ENCODE data around the gene FAM110D. TPM values are rescaled to one million over a fixed set of nuclear protein-coding genes. Genes with fewer than 3 reads are reported as not detected.
A peak's percentile ranks its signal among the peaks of the same experiment; 100 is the strongest.

Gene FAM110D
- total and polyA plus RNA-seq, 2 of the 8 experiments (the other 6 are each of a cell fraction or from before 2014, with no cell fraction given): 0.21 to 0.48 TPM

DNA sequence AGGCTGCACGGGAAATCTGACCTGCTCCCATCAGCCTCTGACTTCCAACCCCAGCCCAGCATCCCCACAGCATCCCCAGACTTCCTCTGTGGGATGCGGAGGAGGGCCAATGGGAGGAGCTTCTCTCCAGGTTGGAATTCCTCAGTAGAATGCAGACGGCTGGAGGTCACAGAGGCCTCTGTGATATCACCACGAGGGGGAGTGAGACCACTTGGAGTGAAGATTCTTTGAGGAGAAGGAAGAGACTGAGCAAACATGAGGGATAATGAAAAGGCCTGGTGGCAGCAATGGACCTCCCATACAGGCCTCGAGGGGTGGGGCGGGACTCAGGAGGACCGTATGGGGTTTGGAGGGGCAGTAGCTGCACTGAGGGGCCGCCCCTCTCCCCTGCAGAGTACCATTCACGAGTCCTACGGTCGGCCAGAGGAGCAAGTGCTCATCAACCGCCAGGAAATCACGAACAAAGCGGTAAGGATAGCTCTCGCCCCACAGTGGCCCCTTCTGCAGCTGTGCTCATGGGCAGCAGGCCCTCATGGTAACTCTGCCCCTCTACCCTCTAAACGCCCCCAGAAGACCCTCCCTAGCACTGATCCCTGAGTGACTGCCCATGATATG is 31.6 kb downstream of the FAM110D start, which contains the start of gene CATSPER4:
Gene CATSPER4, plus strand, starts transcription at position 230 of the 615 bp plus-strand sequence. Its CDS starts 26 bp downstream, at position 256.
- H4K8ac ChIP-seq (ENCODE audit: extremely low read depth, insufficient read depth, low read length): peak within 1 kb of the TSS; percentile 81
- peak within 1 kb of the TSS; percentile 67 for H4K91ac ChIP-seq (replicated peaks; ENCODE audit: insufficient read length, low read length)
- H3K36me3 ChIP-seq (ENCODE audit: control insufficient read depth in 2 of 4, insufficient read depth in 4 of 4, low read length in 3 of 4): peaks cover 0 to 10% (median 0%) of the 10 kb centered on the region in 4 experiments; a peak in 2 of 8 replicates
- H3K4me1 ChIP-seq (replicated peaks in 1 of 4; ENCODE audit: control insufficient read depth in 3 of 4, insufficient read depth in 4 of 4, low read length in 3 of 4): peaks cover 0 to 7% (median 2%) of the 10 kb centered on the region in 4 experiments; a peak in 3 of 7 replicates
- H3K14ac ChIP-seq (ENCODE audit: insufficient read length): no peak within 1 kb of the TSS
- no peaks in the 10 kb centered on the region; the same call in 1 of the 2 replicates for H3K23me2 ChIP-seq (ENCODE audit: low read depth, low read length)
- no peak within 1 kb of the TSS for H2BK120ac ChIP-seq (replicated peaks; ENCODE audit: low read depth, low read length)
- H3K9ac ChIP-seq (replicated peaks in 1 of 4; ENCODE audit: extremely low read depth in 1 of 4, low read depth in 3 of 4, low read length in 3 of 4): no peak within 1 kb of the TSS
- no peak within 1 kb of the TSS for H3K23ac ChIP-seq (ENCODE audit: insufficient read length)
- FAIRE-seq: peak; percentile 97
- 27% methylated on average over 16 of the region's 16 CpGs; no CpG with 5 or more reads in 1 of the 2 experiments for WGBS, 2 experiments (ENCODE audit: extremely low coverage in 1 of 2, insufficient coverage in 1 of 2, insufficient read length in 1 of 2, insufficient replicate concordance in 2 of 2, low coverage in 1 of 2, low lambda C conversion rate in 2 of 2, missing lambda C conversion rate in 1 of 2)
- CTCF ChIA-PET (ENCODE audit: partially characterized antibody): interaction anchor here (0.6 to 12.6 kb wide), 41 partner anchors 9 to 207 kb away, joined by 3 to 159 read pairs (median 5); partner anchors contain the start of genes C1orf232, CD52, CEP85 and CNKSR1
- H2BK5ac ChIP-seq (ENCODE audit: low read depth, low read length): 0 out of 2 replicates have a peak within 1 kb of the TSS, but pooled peaks have one; percentile 18
- no peak within 1 kb of the TSS for H3K4ac ChIP-seq (replicated peaks; ENCODE audit: insufficient read length, low read depth, low read length)
- H2BK20ac ChIP-seq (ENCODE audit: low read length): no peak within 1 kb of the TSS
- H2AFZ ChIP-seq (ENCODE audit: low read length): peak within 1 kb of the TSS; percentile 18; the same call in 1 of the 2 replicates
- no peak within 1 kb of the TSS for H4K5ac ChIP-seq (ENCODE audit: insufficient read length, low read depth, low read length)
- no peaks in the 10 kb centered on the region for H3K9me3 ChIP-seq (ENCODE audit: insufficient read depth in 2 of 2, low read depth in 1 of 2, low read length in 1 of 2)
- H3K27ac ChIP-seq (ENCODE audit: low read depth, low read length): no peak within 1 kb of the TSS
- 0 out of 2 replicates have a peak within 1 kb of the TSS, but pooled peaks have one; percentile 9 for H3K18ac ChIP-seq (ENCODE audit: extremely low read depth, low read length)
- no peaks in the 10 kb centered on the region for H3K27me3 ChIP-seq (replicated peaks in 1 of 4; ENCODE audit: control insufficient read depth in 3 of 4, extremely low read depth in 1 of 4, insufficient read depth in 3 of 4, low read length in 3 of 4)
- peak within 1 kb of the TSS in 1 of 2 experiments; percentile 29; a peak in 3 of 4 replicates for H3K4me2 ChIP-seq (ENCODE audit: insufficient read depth in 1 of 2, low read depth in 2 of 2, low read length in 2 of 2)
- no peak within 1 kb of the TSS for H2AK5ac ChIP-seq (ENCODE audit: low read depth, low read length)
- peak within 1 kb of the TSS; percentile 32; the same call in 1 of the 2 replicates for H2BK12ac ChIP-seq (ENCODE audit: low read depth, low read length)
- H3K4me3 ChIP-seq (ENCODE audit: extremely low read depth in 1 of 4, insufficient read depth in 2 of 4, low read depth in 3 of 4, low read length in 4 of 4): peak within 1 kb of the TSS in 1 of 4 experiments; percentile 23; a peak in 1 of 8 replicates
- H3K56ac ChIP-seq (replicated peaks; ENCODE audit: insufficient read length, low read depth, low read length): no peak within 1 kb of the TSS
- H2BK15ac ChIP-seq (ENCODE audit: low read length): no peak within 1 kb of the TSS
- no peaks in the 10 kb centered on the region for H3K79me2 ChIP-seq (ENCODE audit: control insufficient read depth in 1 of 2, insufficient read depth in 2 of 2, low read length in 2 of 2)
- H3K79me1 ChIP-seq (ENCODE audit: low read depth, low read length): no peaks in the 10 kb centered on the region
- no peaks in the 10 kb centered on the region for H4K20me1 ChIP-seq (replicated peaks in 1 of 2; ENCODE audit: control insufficient read depth in 1 of 2, insufficient read depth in 2 of 2, low read length in 2 of 2)
- POLR2A ChIA-PET (ENCODE audit: partially characterized antibody): interaction anchor here (0.6 to 3.2 kb wide), 13 partner anchors 8 to 218 kb away, joined by 3 to 22 read pairs (median 4); partner anchors contain the start of genes CEP85, CNKSR1, SH3BGRL3 and ZNF593
- DNase-seq (ENCODE audit: low read depth in 1 of 2, low spot score in 2 of 2): peak; percentile 49 to 77
- TF ChIP-seq BACH1 (IDR thresholded peaks at IDR 0.05; ENCODE audit: low read length) (peak; percentile 24; the same call in 1 of the 2 replicates), TEAD4 (IDR thresholded peaks at IDR 0.05; ENCODE audit: low read depth, low read length) (peak; percentile 80), SUZ12 (IDR thresholded peaks at IDR 0.05; ENCODE audit: low read length) (no peak), CREB1 (IDR thresholded peaks at IDR 0.05) (no peak), RAD21 (IDR thresholded peaks at IDR 0.05 in 1 of 2, conservative IDR thresholded peaks at IDR 0.05 in 1 of 2; ENCODE audit: low read depth in 2 of 2, low read length in 2 of 2) (peak; percentile 68 to 74), POLR2A (IDR thresholded peaks at IDR 0.05; ENCODE audit: control extremely low read depth in 1 of 2, low read depth in 2 of 2, low read length in 2 of 2) (0 out of 3 replicates have a peak, but pooled peaks of 1 of the 2 experiments have one; percentile 16)
- TF ChIP-seq, protein P1, sequence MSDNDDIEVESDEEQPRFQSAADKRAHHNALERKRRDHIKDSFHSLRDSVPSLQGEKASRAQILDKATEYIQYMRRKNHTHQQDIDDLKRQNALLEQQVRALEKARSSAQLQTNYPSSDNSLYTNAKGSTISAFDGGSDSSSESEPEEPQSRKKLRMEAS (IDR thresholded peaks at IDR 0.05): 0 out of 2 replicates have a peak, but pooled peaks have one; percentile 9
- TF ChIP-seq, protein P2, sequence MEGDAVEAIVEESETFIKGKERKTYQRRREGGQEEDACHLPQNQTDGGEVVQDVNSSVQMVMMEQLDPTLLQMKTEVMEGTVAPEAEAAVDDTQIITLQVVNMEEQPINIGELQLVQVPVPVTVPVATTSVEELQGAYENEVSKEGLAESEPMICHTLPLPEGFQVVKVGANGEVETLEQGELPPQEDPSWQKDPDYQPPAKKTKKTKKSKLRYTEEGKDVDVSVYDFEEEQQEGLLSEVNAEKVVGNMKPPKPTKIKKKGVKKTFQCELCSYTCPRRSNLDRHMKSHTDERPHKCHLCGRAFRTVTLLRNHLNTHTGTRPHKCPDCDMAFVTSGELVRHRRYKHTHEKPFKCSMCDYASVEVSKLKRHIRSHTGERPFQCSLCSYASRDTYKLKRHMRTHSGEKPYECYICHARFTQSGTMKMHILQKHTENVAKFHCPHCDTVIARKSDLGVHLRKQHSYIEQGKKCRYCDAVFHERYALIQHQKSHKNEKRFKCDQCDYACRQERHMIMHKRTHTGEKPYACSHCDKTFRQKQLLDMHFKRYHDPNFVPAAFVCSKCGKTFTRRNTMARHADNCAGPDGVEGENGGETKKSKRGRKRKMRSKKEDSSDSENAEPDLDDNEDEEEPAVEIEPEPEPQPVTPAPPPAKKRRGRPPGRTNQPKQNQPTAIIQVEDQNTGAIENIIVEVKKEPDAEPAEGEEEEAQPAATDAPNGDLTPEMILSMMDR (IDR thresholded peaks at IDR 0.05; ENCODE audit: control extremely low read depth in 1 of 3, insufficient read depth in 1 of 3, low read depth in 1 of 3, low read length in 3 of 3): peak; percentile 46 to 73 (median 64)
